Measurements from ENCODE around the gene PLCE1. TPM values are rescaled to one million over a fixed set of nuclear protein-coding genes. Genes with fewer than 3 reads are reported as not detected.

Gene PLCE1
- polyA plus RNA-seq, 1 donor (not counting 4 experiments of a cell fraction or from before 2014, with no cell fraction given) = 0.01 TPM

GRCh38 chr10:94018107-94018506 is 24.4 kb downstream of the PLCE1 start:
- Histone ChIP-seq H3K4me1 (ENCODE audit: control insufficient read depth, extremely low read depth, insufficient read depth, low read length) (no peaks in the 10 kb centered on the region), H3K9ac (ENCODE audit: control insufficient read depth, extremely low read depth, insufficient read depth, low read length) (no peak overlapping the region), H3K79me2 (ENCODE audit: control insufficient read depth, insufficient read depth, low read length) (no peaks in the 10 kb centered on the region), H3K36me3 (ENCODE audit: control insufficient read depth in 2 of 2, extremely low read depth in 1 of 2, insufficient read depth in 2 of 2, low read length in 2 of 2) (no peaks in the 10 kb centered on the region), H3K27ac (ENCODE audit: control insufficient read depth, insufficient read depth, low read length) (no peak overlapping the region), H2AFZ (ENCODE audit: control insufficient read depth, low read length) (no peak overlapping the region), H3K27me3 (ENCODE audit: control insufficient read depth, extremely low read depth, insufficient read depth, low read length) (no peaks in the 10 kb centered on the region), H3K9me3 (ENCODE audit: control insufficient read depth, low read depth, low read length) (no peaks in the 10 kb centered on the region), H3K4me2 (ENCODE audit: control insufficient read depth, extremely low read depth, insufficient read depth, low read depth, low read length) (no peak overlapping the region), H4K20me1 (ENCODE audit: control insufficient read depth, extremely low read depth, insufficient read depth, low read length) (no peaks in the 10 kb centered on the region), H3K9me1 (ENCODE audit: control insufficient read depth, extremely low read depth, insufficient read depth, low read length) (no peaks in the 10 kb centered on the region), H3K4me3 (ENCODE audit: control insufficient read depth in 2 of 3, extremely low read depth in 1 of 3, insufficient read depth in 2 of 3, low read depth in 1 of 3, low read length in 3 of 3) (no peak overlapping the region)
- dilution Hi-C loops (cut with MboI; ENCODE audit: extremely low pct_ligation_motif_present, low sequenced_read_pairs) = no loop called here
- DNase-seq (ENCODE audit: low read depth, low spot score) = no peak
- TF ChIP-seq CTCF (optimal IDR thresholded peaks at IDR 0.05 in 1 of 3, IDR thresholded peaks at IDR 0.05 in 1 of 3, conservative IDR thresholded peaks at IDR 0.05 in 1 of 3; ENCODE audit: extremely low read depth in 1 of 3, insufficient read depth in 2 of 3, low read length in 3 of 3) = no peak
- no peak for TF ChIP-seq EZH2 (IDR thresholded peaks at IDR 0.05; ENCODE audit: low read length)
- no peak for FAIRE-seq

- no peaks in the 10 kb centered on the region for H3K9me3 ChIP-seq (ENCODE audit: control insufficient read depth, low read depth, low read length)
- no peak overlapping the region for H3K9ac ChIP-seq (ENCODE audit: control insufficient read depth, extremely low read depth, insufficient read depth, low read length)
- no peaks in the 10 kb centered on the region for H3K79me2 ChIP-seq (ENCODE audit: control insufficient read depth, insufficient read depth, low read length)
- no peak overlapping the region for H2AFZ ChIP-seq (ENCODE audit: control insufficient read depth, low read length)
- no peaks in the 10 kb centered on the region for H3K36me3 ChIP-seq (ENCODE audit: control insufficient read depth in 2 of 2, extremely low read depth in 1 of 2, insufficient read depth in 2 of 2, low read length in 2 of 2)
- no peak overlapping the region for H3K27ac ChIP-seq (ENCODE audit: control insufficient read depth, insufficient read depth, low read length)
- no peaks in the 10 kb centered on the region for H3K9me1 ChIP-seq (ENCODE audit: control insufficient read depth, extremely low read depth, insufficient read depth, low read length)
- H3K4me1 ChIP-seq (ENCODE audit: control insufficient read depth, extremely low read depth, insufficient read depth, low read length) = no peaks in the 10 kb centered on the region
- FAIRE-seq (no peak), DNase-seq (ENCODE audit: low read depth, low spot score) (no peak)
- no peak overlapping the region for H3K4me3 ChIP-seq (ENCODE audit: control insufficient read depth in 2 of 3, extremely low read depth in 1 of 3, insufficient read depth in 2 of 3, low read depth in 1 of 3, low read length in 3 of 3)
- no peaks in the 10 kb centered on the region for H4K20me1 ChIP-seq (ENCODE audit: control insufficient read depth, extremely low read depth, insufficient read depth, low read length)
- no peak for TF ChIP-seq CTCF (optimal IDR thresholded peaks at IDR 0.05 in 1 of 3, IDR thresholded peaks at IDR 0.05 in 1 of 3, conservative IDR thresholded peaks at IDR 0.05 in 1 of 3; ENCODE audit: extremely low read depth in 1 of 3, insufficient read depth in 2 of 3, low read length in 3 of 3)
- TF ChIP-seq EZH2 (IDR thresholded peaks at IDR 0.05; ENCODE audit: low read length) = no peak
- dilution Hi-C loops (cut with MboI; ENCODE audit: extremely low pct_ligation_motif_present, low sequenced_read_pairs) = no loop called here
- H3K27me3 ChIP-seq (ENCODE audit: control insufficient read depth, extremely low read depth, insufficient read depth, low read length) = no peaks in the 10 kb centered on the region
- no peak overlapping the region for H3K4me2 ChIP-seq (ENCODE audit: control insufficient read depth, extremely low read depth, insufficient read depth, low read depth, low read length)
These were observed 30.2 kb downstream of the PLCE1 start for GRCh38 chr10:94023906-94024305.
